ENCODE measurements around the gene NANS.

GRCh38 chr9:98045234-98046179 lies 11.0 kb upstream of the NANS start:
- TF ChIP-seq, protein P1, sequence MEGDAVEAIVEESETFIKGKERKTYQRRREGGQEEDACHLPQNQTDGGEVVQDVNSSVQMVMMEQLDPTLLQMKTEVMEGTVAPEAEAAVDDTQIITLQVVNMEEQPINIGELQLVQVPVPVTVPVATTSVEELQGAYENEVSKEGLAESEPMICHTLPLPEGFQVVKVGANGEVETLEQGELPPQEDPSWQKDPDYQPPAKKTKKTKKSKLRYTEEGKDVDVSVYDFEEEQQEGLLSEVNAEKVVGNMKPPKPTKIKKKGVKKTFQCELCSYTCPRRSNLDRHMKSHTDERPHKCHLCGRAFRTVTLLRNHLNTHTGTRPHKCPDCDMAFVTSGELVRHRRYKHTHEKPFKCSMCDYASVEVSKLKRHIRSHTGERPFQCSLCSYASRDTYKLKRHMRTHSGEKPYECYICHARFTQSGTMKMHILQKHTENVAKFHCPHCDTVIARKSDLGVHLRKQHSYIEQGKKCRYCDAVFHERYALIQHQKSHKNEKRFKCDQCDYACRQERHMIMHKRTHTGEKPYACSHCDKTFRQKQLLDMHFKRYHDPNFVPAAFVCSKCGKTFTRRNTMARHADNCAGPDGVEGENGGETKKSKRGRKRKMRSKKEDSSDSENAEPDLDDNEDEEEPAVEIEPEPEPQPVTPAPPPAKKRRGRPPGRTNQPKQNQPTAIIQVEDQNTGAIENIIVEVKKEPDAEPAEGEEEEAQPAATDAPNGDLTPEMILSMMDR (IDR thresholded peaks at IDR 0.05; ENCODE audit: low read depth, low read length) = no peak
- TF ChIP-seq POLR2A (IDR thresholded peaks at IDR 0.05; ENCODE audit: extremely low read depth, insufficient read length) (peak; percentile 71), MYC (IDR thresholded peaks at IDR 0.05; ENCODE audit: low read depth, low read length) (peak; percentile 95)
- TF ChIP-seq, protein P2, sequence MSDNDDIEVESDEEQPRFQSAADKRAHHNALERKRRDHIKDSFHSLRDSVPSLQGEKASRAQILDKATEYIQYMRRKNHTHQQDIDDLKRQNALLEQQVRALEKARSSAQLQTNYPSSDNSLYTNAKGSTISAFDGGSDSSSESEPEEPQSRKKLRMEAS (IDR thresholded peaks at IDR 0.05; ENCODE audit: low read depth, low read length) = peak; percentile 91

Data from NB4 (cell line).